GM23338 (cell line): ENCODE data around the gene FAM89B. TPM values are rescaled to one million over a fixed set of nuclear protein-coding genes. Genes with fewer than 3 reads are reported as not detected.

Experiments
- ATAC-seq: fragments of 200-7000 bp; cut with Tn5 transposase; 3 replicates; pipeline ENCODE4 v1.9.1; 2020
- DNase-seq: peaks from one replicate; pipeline ENCODE4 v3.0.0-alpha.2; 2015; ENCODE audit warnings: low spot score
- H2AFZ ChIP-seq: fragments of 200-600 bp; sonication (generic); 2 replicates; pipeline ENCODE4 v1.8.0; 2016; ENCODE audit warnings: antibody characterized with exemption, mild to moderate bottlenecking, moderate library complexity
- H3F3A ChIP-seq: fragments of 200-600 bp; sonication (generic); replicated peaks from 2 replicates; pipeline ENCODE4 v1.8.0; 2017; ENCODE audit warnings: antibody characterized with exemption, mixed run types, low read depth
- H3K27ac ChIP-seq: fragments of 200-600 bp; sonication (generic); 2 replicates; pipeline ENCODE4 v1.6.1; 2016; ENCODE audit warnings: low read depth
- H3K27me3 ChIP-seq: fragments of 200-600 bp; sonication (generic); 2 replicates; pipeline ENCODE4 v1.8.0; 2016; ENCODE audit warnings: mild to moderate bottlenecking, mixed run types, moderate library complexity; ENCODE audit not compliant: insufficient read depth
- H3K36me3 ChIP-seq: fragments of 200-600 bp; sonication (generic); 2 replicates; pipeline ENCODE4 v1.8.0; 2016; ENCODE audit warnings: mild to moderate bottlenecking; ENCODE audit not compliant: insufficient read depth
- H3K4me1 ChIP-seq: fragments of 200-600 bp; sonication (generic); 2 replicates; pipeline ENCODE4 v1.8.0; 2016; ENCODE audit warnings: mild to moderate bottlenecking, moderate library complexity; ENCODE audit not compliant: insufficient read depth
- H3K4me2 ChIP-seq: fragments of 200-600 bp; sonication (generic); 2 replicates; pipeline ENCODE4 v1.7.1; 2017; ENCODE audit warnings: mixed run types
- H3K4me3 ChIP-seq: fragments of 200-600 bp; sonication (generic); 2 replicates; pipeline ENCODE4 v1.6.1; 2016; ENCODE audit warnings: mixed run types
- H3K79me2 ChIP-seq: fragments of 200-600 bp; sonication (generic); replicated peaks from 2 replicates; pipeline ENCODE4 v1.8.0; 2017; ENCODE audit warnings: mild to moderate bottlenecking; ENCODE audit not compliant: insufficient read depth
- H3K9me2 ChIP-seq: fragments of 200-600 bp; sonication (generic); 2 replicates; pipeline ENCODE4 v1.8.0; 2017; ENCODE audit not compliant: insufficient read depth
- H4K20me1 ChIP-seq: fragments of 200-600 bp; sonication (generic); replicated peaks from 2 replicates; pipeline ENCODE4 v1.8.0; 2017; ENCODE audit warnings: mild to moderate bottlenecking; ENCODE audit not compliant: insufficient read depth
- H3K27ac Mint-ChIP-seq: 2 replicates; pipeline ENCODE4 v1.8.0; 2020; ENCODE audit warnings: inconsistent platforms, mild to moderate bottlenecking, moderate library complexity, mixed read lengths
- H3K27me3 Mint-ChIP-seq: 3 replicates; pipeline ENCODE4 v1.8.0; 2022; ENCODE audit warnings: low read depth, mild to moderate bottlenecking, moderate library complexity, mixed read lengths, inconsistent platforms; ENCODE audit not compliant: insufficient read depth, poor library complexity
- H3K36me3 Mint-ChIP-seq: 3 replicates; pipeline ENCODE4 v1.8.0; 2021; ENCODE audit warnings: low read depth, mild to moderate bottlenecking, inconsistent platforms, moderate library complexity, mixed read lengths
- H3K4me1 Mint-ChIP-seq: 3 replicates; pipeline ENCODE4 v1.8.0; 2020; ENCODE audit warnings: mild to moderate bottlenecking, inconsistent platforms, mixed read lengths
- H3K4me3 Mint-ChIP-seq: 3 replicates; pipeline ENCODE4 v1.8.0; 2021; ENCODE audit warnings: moderate library complexity, mild to moderate bottlenecking, inconsistent platforms, mixed read lengths
- H3K9me3 Mint-ChIP-seq: 3 replicates; pipeline ENCODE4 v1.8.0; 2020; ENCODE audit warnings: moderate library complexity, mild to moderate bottlenecking, inconsistent platforms, mixed read lengths
- CTCF ChIP-seq, 2 experiments: fragments of 200-600 bp in 1 of 2; sonication (generic) in 1 of 2; conservative IDR thresholded peaks; 2 replicates each; pipeline versions ENCODE4 v1.5.1 to v1.6.1; 2016 to 2017; ENCODE audit warnings: antibody characterized with exemption in 2 of 2, low read depth in 2 of 2, mild to moderate bottlenecking in 2 of 2, moderate library complexity in 1 of 2
- ETS1 ChIP-seq: IDR thresholded peaks from 2 replicates; pipeline ENCODE4 v1.6.1; 2016; ENCODE audit warnings: antibody characterized with exemption
- EZH2phosphoT487 ChIP-seq: fragments of 200-600 bp; sonication (generic); IDR thresholded peaks from one replicate; pipeline ENCODE4 v1.8.1; 2018; ENCODE audit warnings: antibody characterized with exemption; ENCODE audit not compliant: unreplicated experiment
- JUNB ChIP-seq: IDR thresholded peaks from one replicate; pipeline ENCODE4 v1.6.1; 2016; ENCODE audit warnings: antibody characterized with exemption; ENCODE audit not compliant: unreplicated experiment
- NANOG ChIP-seq: IDR thresholded peaks from 2 replicates; pipeline ENCODE4 v1.6.1; 2016; ENCODE audit warnings: antibody characterized with exemption, borderline replicate concordance
- POLR2AphosphoS5 ChIP-seq: IDR thresholded peaks from 2 replicates; pipeline ENCODE4 v1.6.1; 2016; ENCODE audit warnings: antibody characterized with exemption, low read depth
- REST ChIP-seq: IDR thresholded peaks from one replicate; pipeline ENCODE4 v1.6.1; 2018; ENCODE audit warnings: antibody characterized with exemption; ENCODE audit not compliant: unreplicated experiment
- STAT1 ChIP-seq: IDR thresholded peaks from one replicate; pipeline ENCODE4 v1.6.1; 2016; ENCODE audit warnings: antibody characterized with exemption; ENCODE audit not compliant: unreplicated experiment
- ZNF331 ChIP-seq: fragments of 250-450 bp; sonication (Bioruptor Pico); IDR thresholded peaks from 2 replicates; pipeline ENCODE4 v1.5.0; 2020; ENCODE audit warnings: low read depth, mild to moderate bottlenecking, moderate library complexity
- ZNF462 ChIP-seq: fragments of 250-450 bp; sonication (Bioruptor Pico); IDR thresholded peaks from 2 replicates; pipeline ENCODE4 v1.5.0; 2020; ENCODE audit warnings: mild to moderate bottlenecking, moderate library complexity
- polyA plus RNA-seq: library from polyadenylated mRNA; unstranded; fragments of >200 nt; fragmentation: Nextera tagmentation; extraction: Ambion mirVana; gene quantifications from 2 replicates; pipeline ENCODE4 v1.2.1, GENCODE V29; 2016
- total RNA-seq: library from RNA; depleted of rRNA; stranded (reverse); fragments of >200 nt; shearing (Covaris generic); gene quantifications from 2 replicates; pipeline ENCODE4 v1.2.3, GENCODE V29; 2014

The FAM89B gene
- total and polyA plus RNA-seq, 2 experiments from 2014 or later, result 13.0 to 18.2 TPM

- H3K27me3 ChIP-seq, result no peaks in the 10 kb centered on the region
- Mint-ChIP-seq H3K4me1 (peaks cover 17% of the 10 kb centered on the region), H3K27me3 (peaks cover 20% of the 10 kb centered on the region), H3K9me3 (no peaks in the 10 kb centered on the region), H3K4me3 (no peak overlapping the region; the same call in 2 of the 3 replicates), H3K36me3 (peaks cover 12% of the 10 kb centered on the region; the same call in 2 of the 3 replicates), H3K27ac (no peak overlapping the region)
- DNase-seq (no peak), ATAC-seq (no peak)
- H3K79me2 ChIP-seq, result peaks cover 11% of the 10 kb centered on the region; the same call in 1 of the 2 replicates
- H4K20me1 ChIP-seq, result no peaks in the 10 kb centered on the region; the same call in 1 of the 2 replicates
- no peak overlapping the region for H3K4me3 ChIP-seq
- peaks cover 21% of the 10 kb centered on the region for H3K4me1 ChIP-seq
- H3K4me2 ChIP-seq, result no peak overlapping the region
- no peaks in the 10 kb centered on the region for H3K9me2 ChIP-seq
- peaks cover 21% of the 10 kb centered on the region for H3F3A ChIP-seq
- no peak for TF ChIP-seq JUNB
- no peak for TF ChIP-seq ETS1
- no peak for TF ChIP-seq CTCF (conservative IDR thresholded peaks at IDR 0.05; ENCODE audit: low read depth in 2 of 2)
- TF ChIP-seq NANOG, result no peak
- no peak for TF ChIP-seq REST
- no peak for TF ChIP-seq POLR2AphosphoS5
- TF ChIP-seq STAT1, result no peak
- no peak overlapping the region for H2AFZ ChIP-seq
- no peaks in the 10 kb centered on the region for H3K36me3 ChIP-seq
- H3K27ac ChIP-seq, result no peak overlapping the region
These were observed 36.9 kb downstream of the FAM89B start for GRCh38 chr11:65609229-65609628.

- Histone ChIP-seq H3K4me2 (no peak overlapping the region), H3K27ac (no peak overlapping the region), H3K4me3 (no peak overlapping the region), H4K20me1 (no peaks in the 10 kb centered on the region; the same call in 1 of the 2 replicates), H3K9me2 (no peaks in the 10 kb centered on the region), H3K36me3 (no peaks in the 10 kb centered on the region), H3K4me1 (peaks cover 21% of the 10 kb centered on the region), H3F3A (peaks cover 21% of the 10 kb centered on the region), H3K79me2 (peaks cover 11% of the 10 kb centered on the region; the same call in 1 of the 2 replicates), H3K27me3 (no peaks in the 10 kb centered on the region), H2AFZ (no peak overlapping the region)
- H3K4me1 Mint-ChIP-seq, result peaks cover 17% of the 10 kb centered on the region
- peaks cover 8% of the 10 kb centered on the region; the same call in 2 of the 3 replicates for H3K36me3 Mint-ChIP-seq
- no peak overlapping the region; the same call in 2 of the 3 replicates for H3K4me3 Mint-ChIP-seq
- H3K9me3 Mint-ChIP-seq, result no peaks in the 10 kb centered on the region
- ATAC-seq, result no peak
- peaks cover 18% of the 10 kb centered on the region for H3K27me3 Mint-ChIP-seq
- no peak overlapping the region for H3K27ac Mint-ChIP-seq
- DNase-seq, result no peak
- TF ChIP-seq ZNF462 (CRISPR knock-in tag) (no peak), ZNF331 (CRISPR knock-in tag) (no peak), EZH2phosphoT487 (no peak)
These were observed 37.3 kb downstream of the FAM89B start for GRCh38 chr11:65609665-65610064.
